ENCODE data around the gene HIVEP1. TPM values are rescaled to one million over a fixed set of nuclear protein-coding genes. Genes with fewer than 3 reads are reported as not detected.

HIVEP1 gene
- total RNA-seq, 1 donor from 2014 or later, result 19.6 TPM

GRCh38 chr6:12020187-12020791 is 8.2 kb downstream of the HIVEP1 start:
- no peak for DNase-seq

GRCh38 chr6:12022481-12022880 is 10.4 kb downstream of the HIVEP1 start:
- DNase-seq, result no peak

GRCh38 chr6:12022953-12023388 is 10.9 kb downstream of the HIVEP1 start:
- DNase-seq, result no peak

GRCh38 chr6:12024216-12024615 is 12.1 kb downstream of the HIVEP1 start:
- DNase-seq, result no peak

- no peak for DNase-seq
These were observed 12.8 kb downstream of the HIVEP1 start for GRCh38 chr6:12024699-12025434.

- DNase-seq, result peak; percentile 41
These were observed 14.0 kb downstream of the HIVEP1 start for GRCh38 chr6:12026120-12026519.

GRCh38 chr6:12026833-12027232 is 14.7 kb downstream of the HIVEP1 start:
- no peak for DNase-seq

- DNase-seq, result no peak
These were observed 16.1 kb downstream of the HIVEP1 start for GRCh38 chr6:12028213-12028612.

- DNase-seq, result no peak
These were observed 18.0 kb downstream of the HIVEP1 start for GRCh38 chr6:12029979-12030737.

- DNase-seq, result no peak
These were observed 19.0 kb downstream of the HIVEP1 start for GRCh38 chr6:12030993-12031550.

GRCh38 chr6:12032783-12033573 is 20.9 kb downstream of the HIVEP1 start:
- DNase-seq, result no peak

- peak; percentile 31 for DNase-seq
These were observed 21.7 kb downstream of the HIVEP1 start for GRCh38 chr6:12033770-12034169.

- no peak for DNase-seq
These were observed 22.2 kb downstream of the HIVEP1 start for GRCh38 chr6:12034349-12034748.

- DNase-seq, result no peak
These were observed 22.7 kb downstream of the HIVEP1 start for GRCh38 chr6:12034837-12035236.

GRCh38 chr6:12036766-12037165 is 24.7 kb downstream of the HIVEP1 start:
- DNase-seq, result no peak

- no peak for DNase-seq
These were observed 25.7 kb downstream of the HIVEP1 start for GRCh38 chr6:12037798-12038197.

GRCh38 chr6:12039540-12040459 is 27.7 kb downstream of the HIVEP1 start:
- no peak for DNase-seq

- DNase-seq, result no peak
These were observed 35.2 kb downstream of the HIVEP1 start for GRCh38 chr6:12047304-12047703.

GRCh38 chr6:12047792-12048432 is 35.8 kb downstream of the HIVEP1 start:
- no peak for DNase-seq

GRCh38 chr6:12048609-12049008 is 36.5 kb downstream of the HIVEP1 start:
- DNase-seq, result no peak

GRCh38 chr6:12049165-12049564 is 37.1 kb downstream of the HIVEP1 start:
- DNase-seq, result no peak
